Cardiac muscle cell (in vitro differentiated cells and primary cell): ENCODE data around the gene TMOD1. TPM values are rescaled to one million over a fixed set of nuclear protein-coding genes. Genes with fewer than 3 reads are reported as not detected.

ENCODE experiments used
- DNase-seq, 2 donors: peaks; one replicate each; pipeline versions ENCODE4 v3.0.0 to v3.0.0-alpha.2; 2010 to 2017; ENCODE audit warnings: low read depth in 1 of 2, low spot score in 1 of 2
- H3K27ac ChIP-seq: fragments of 200-600 bp; sonication (generic); 2 replicates; pipeline ENCODE4 v1.5.1; 2016
- H3K27me3 ChIP-seq: fragments of 200-600 bp; sonication (generic); 2 replicates; pipeline ENCODE4 v1.6.0; 2016; ENCODE audit warnings: control low read depth
- H3K36me3 ChIP-seq: fragments of 200-600 bp; sonication (generic); 2 replicates; pipeline ENCODE4 v1.5.1; 2016; ENCODE audit warnings: control low read depth
- H3K4me1 ChIP-seq: fragments of 200-600 bp; sonication (generic); 2 replicates; pipeline ENCODE4 v1.8.1; 2017; ENCODE audit warnings: low read depth, mild to moderate bottlenecking, mixed run types
- H3K4me3 ChIP-seq: fragments of 200-600 bp; sonication (generic); 2 replicates; pipeline ENCODE4 v1.5.1; 2016; ENCODE audit warnings: mild to moderate bottlenecking
- H3K9me3 ChIP-seq: fragments of 200-600 bp; sonication (generic); 2 replicates; pipeline ENCODE4 v1.5.1; 2017; ENCODE audit warnings: low read depth, mild to moderate bottlenecking, control low read depth
- CTCF ChIP-seq: IDR thresholded peaks from 2 replicates; pipeline ENCODE4 v1.5.1; 2012; ENCODE audit warnings: low read depth, mild to moderate bottlenecking, low read length
- polyA plus RNA-seq: library from polyadenylated mRNA; unstranded; fragments of >200 nt; fragmentation: Nextera tagmentation; extraction: Ambion mirVana; gene quantifications from 2 replicates; pipeline ENCODE4 v1.2.1, GENCODE V29; 2016
- total RNA-seq: library from RNA; depleted of rRNA; stranded (reverse); fragments of >200 nt; gene quantifications from 2 replicates; pipeline ENCODE4 v1.2.3, GENCODE V29; 2016

TMOD1 gene
- total and polyA plus RNA-seq, 2 experiments from 2014 or later, result 75.7 to 168 TPM

GRCh38 chr9:97534185-97534584, 32.7 kb downstream of the TMOD1 start:
- H3K4me3 ChIP-seq, result no peak overlapping the region
- DNase-seq, result no peak
- TF ChIP-seq CTCF, result no peak
- no peaks in the 10 kb centered on the region for H3K9me3 ChIP-seq
- H3K27me3 ChIP-seq, result no peaks in the 10 kb centered on the region
- H3K36me3 ChIP-seq, result peaks cover 6% of the 10 kb centered on the region
- no peak overlapping the region for H3K27ac ChIP-seq
- peaks cover 19% of the 10 kb centered on the region for H3K4me1 ChIP-seq

- Histone ChIP-seq H3K27ac (peak overlapping the region; percentile 81), H3K36me3 (peaks cover 9% of the 10 kb centered on the region), H3K9me3 (no peaks in the 10 kb centered on the region), H3K4me1 (peaks cover 14% of the 10 kb centered on the region), H3K4me3 (no peak overlapping the region), H3K27me3 (no peaks in the 10 kb centered on the region)
- TF ChIP-seq CTCF, result no peak
- no peak for DNase-seq
Measured at GRCh38 chr9:97534961-97535594, 33.6 kb downstream of the TMOD1 start.

- DNase-seq, result no peak
- Histone ChIP-seq H3K36me3 (peaks cover 9% of the 10 kb centered on the region), H3K27me3 (no peaks in the 10 kb centered on the region), H3K4me3 (no peak overlapping the region), H3K27ac (peak overlapping the region; percentile 81), H3K4me1 (peaks cover 15% of the 10 kb centered on the region), H3K9me3 (no peaks in the 10 kb centered on the region)
- TF ChIP-seq CTCF, result no peak
Measured at GRCh38 chr9:97535771-97536170, 34.3 kb downstream of the TMOD1 start.

GRCh38 chr9:97536480-97536879, 35.0 kb downstream of the TMOD1 start:
- Histone ChIP-seq H3K27ac (peak overlapping the region; percentile 81), H3K36me3 (peaks cover 9% of the 10 kb centered on the region), H3K4me3 (no peak overlapping the region), H3K27me3 (no peaks in the 10 kb centered on the region), H3K9me3 (no peaks in the 10 kb centered on the region), H3K4me1 (peaks cover 15% of the 10 kb centered on the region)
- TF ChIP-seq CTCF, result no peak
- DNase-seq, result no peak

GRCh38 chr9:97543561-97543960, 42.1 kb downstream of the TMOD1 start:
- H3K4me3 ChIP-seq, result no peak overlapping the region
- DNase-seq, result no peak
- TF ChIP-seq CTCF, result no peak
- H3K4me1 ChIP-seq, result peaks cover 5% of the 10 kb centered on the region
- no peaks in the 10 kb centered on the region for H3K27me3 ChIP-seq
- no peak overlapping the region for H3K27ac ChIP-seq
- no peaks in the 10 kb centered on the region for H3K9me3 ChIP-seq
- H3K36me3 ChIP-seq, result peaks cover 19% of the 10 kb centered on the region

GRCh38 chr9:97545486-97545885, 44.0 kb downstream of the TMOD1 start:
- H3K36me3 ChIP-seq, result peaks cover 22% of the 10 kb centered on the region
- no peaks in the 10 kb centered on the region for H3K4me1 ChIP-seq
- no peaks in the 10 kb centered on the region for H3K9me3 ChIP-seq
- no peak for DNase-seq
- H3K27ac ChIP-seq, result no peak overlapping the region
- no peaks in the 10 kb centered on the region for H3K27me3 ChIP-seq
- no peak overlapping the region for H3K4me3 ChIP-seq
- no peak for TF ChIP-seq CTCF
